Measurements from ENCODE around the gene MRC1. TPM values are rescaled to one million over a fixed set of nuclear protein-coding genes. Genes with fewer than 3 reads are reported as not detected.

Gene MRC1
- total and polyA plus RNA-seq, 2 experiments from 2014 or later, result not detected

DNA sequence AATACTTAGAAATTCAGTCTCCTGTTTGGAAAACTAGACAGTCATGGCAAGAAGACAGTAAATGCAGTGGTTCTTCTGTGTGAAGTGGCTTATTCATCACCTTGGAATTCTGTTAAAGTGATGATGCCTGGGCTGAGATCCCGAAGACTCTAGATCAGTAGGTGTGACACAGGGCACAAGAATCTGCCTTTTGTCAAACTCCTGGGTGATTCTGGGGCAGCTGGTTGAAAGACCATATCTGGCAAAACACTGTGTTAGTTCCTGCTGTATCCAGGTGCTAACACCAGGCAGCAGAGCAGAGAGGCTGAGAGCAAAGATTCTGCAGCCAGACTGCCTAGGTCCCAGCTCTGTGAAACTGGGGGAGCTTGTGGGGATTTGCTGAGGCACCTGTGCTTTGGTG, 26.5 kb downstream of the MRC1 start:
- no peaks in the 10 kb centered on the region for H3K36me3 Mint-ChIP-seq (ENCODE audit: low read depth)
- no peaks in the 10 kb centered on the region for H3K27me3 ChIP-seq (ENCODE audit: insufficient read depth)
- H3K4me1 ChIP-seq (ENCODE audit: insufficient read depth), result peaks cover 9% of the 10 kb centered on the region
- H3K4me2 ChIP-seq, result no peak overlapping the region
- no peaks in the 10 kb centered on the region for H3K79me2 ChIP-seq (replicated peaks; ENCODE audit: insufficient read depth)
- no peak overlapping the region; the same call in 1 of the 2 replicates for H3K27ac Mint-ChIP-seq
- peaks cover 6% of the 10 kb centered on the region for H3K27me3 Mint-ChIP-seq (ENCODE audit: insufficient read depth, low read depth, poor library complexity)
- TF ChIP-seq, protein P1, sequence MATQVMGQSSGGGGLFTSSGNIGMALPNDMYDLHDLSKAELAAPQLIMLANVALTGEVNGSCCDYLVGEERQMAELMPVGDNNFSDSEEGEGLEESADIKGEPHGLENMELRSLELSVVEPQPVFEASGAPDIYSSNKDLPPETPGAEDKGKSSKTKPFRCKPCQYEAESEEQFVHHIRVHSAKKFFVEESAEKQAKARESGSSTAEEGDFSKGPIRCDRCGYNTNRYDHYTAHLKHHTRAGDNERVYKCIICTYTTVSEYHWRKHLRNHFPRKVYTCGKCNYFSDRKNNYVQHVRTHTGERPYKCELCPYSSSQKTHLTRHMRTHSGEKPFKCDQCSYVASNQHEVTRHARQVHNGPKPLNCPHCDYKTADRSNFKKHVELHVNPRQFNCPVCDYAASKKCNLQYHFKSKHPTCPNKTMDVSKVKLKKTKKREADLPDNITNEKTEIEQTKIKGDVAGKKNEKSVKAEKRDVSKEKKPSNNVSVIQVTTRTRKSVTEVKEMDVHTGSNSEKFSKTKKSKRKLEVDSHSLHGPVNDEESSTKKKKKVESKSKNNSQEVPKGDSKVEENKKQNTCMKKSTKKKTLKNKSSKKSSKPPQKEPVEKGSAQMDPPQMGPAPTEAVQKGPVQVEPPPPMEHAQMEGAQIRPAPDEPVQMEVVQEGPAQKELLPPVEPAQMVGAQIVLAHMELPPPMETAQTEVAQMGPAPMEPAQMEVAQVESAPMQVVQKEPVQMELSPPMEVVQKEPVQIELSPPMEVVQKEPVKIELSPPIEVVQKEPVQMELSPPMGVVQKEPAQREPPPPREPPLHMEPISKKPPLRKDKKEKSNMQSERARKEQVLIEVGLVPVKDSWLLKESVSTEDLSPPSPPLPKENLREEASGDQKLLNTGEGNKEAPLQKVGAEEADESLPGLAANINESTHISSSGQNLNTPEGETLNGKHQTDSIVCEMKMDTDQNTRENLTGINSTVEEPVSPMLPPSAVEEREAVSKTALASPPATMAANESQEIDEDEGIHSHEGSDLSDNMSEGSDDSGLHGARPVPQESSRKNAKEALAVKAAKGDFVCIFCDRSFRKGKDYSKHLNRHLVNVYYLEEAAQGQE (IDR thresholded peaks at IDR 0.05; ENCODE audit: unreplicated experiment), result no peak
- no peak for TF ChIP-seq POLR2AphosphoS5 (IDR thresholded peaks at IDR 0.05; ENCODE audit: low read depth)
- H3K4me1 Mint-ChIP-seq, result peaks cover 5% of the 10 kb centered on the region; the same call in 2 of the 3 replicates
- H4K20me1 ChIP-seq (replicated peaks; ENCODE audit: insufficient read depth), result no peaks in the 10 kb centered on the region
- no peaks in the 10 kb centered on the region for H3K9me2 ChIP-seq (ENCODE audit: insufficient read depth)
- H3K9me3 Mint-ChIP-seq, result no peaks in the 10 kb centered on the region
- H3K27ac ChIP-seq (ENCODE audit: low read depth), result no peak overlapping the region
- no peak overlapping the region for H3K4me3 Mint-ChIP-seq
- no peak overlapping the region for H3K4me3 ChIP-seq
- ATAC-seq (peak; percentile 66), DNase-seq (ENCODE audit: low spot score) (peak; percentile 15)
- no peaks in the 10 kb centered on the region for H3K36me3 ChIP-seq (ENCODE audit: insufficient read depth)
- no peaks in the 10 kb centered on the region for H3F3A ChIP-seq (replicated peaks; ENCODE audit: low read depth)
- peak overlapping the region; percentile 32; the same call in 1 of the 2 replicates for H2AFZ ChIP-seq

DNA sequence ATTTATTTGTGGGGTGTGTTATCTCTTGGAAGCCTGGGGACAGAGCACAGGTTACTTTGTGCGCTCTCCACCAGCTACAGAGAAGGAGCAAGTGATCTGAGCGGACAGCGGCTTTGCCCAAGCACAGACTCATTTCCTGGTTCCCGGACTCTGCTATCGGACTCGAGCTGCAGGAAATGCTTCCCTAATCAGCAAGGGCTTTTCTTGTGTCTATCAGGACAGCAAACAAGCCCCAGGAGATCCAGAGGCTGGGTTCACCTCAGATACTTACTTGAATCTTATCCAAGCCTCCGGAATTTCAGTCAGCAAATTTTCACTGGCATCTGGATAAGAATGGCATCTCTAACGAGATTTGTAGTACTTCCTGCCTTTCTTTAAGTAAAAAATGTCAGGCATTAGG, 27.8 kb downstream of the MRC1 start:
- peak; percentile 50 for DNase-seq (ENCODE audit: low spot score)
- peak overlapping the region; percentile 63; the same call in 1 of the 2 replicates for H3K27ac Mint-ChIP-seq
- TF ChIP-seq STAT1 (IDR thresholded peaks at IDR 0.05; ENCODE audit: unreplicated experiment), result no peak
- TF ChIP-seq POLR2AphosphoS5 (IDR thresholded peaks at IDR 0.05; ENCODE audit: low read depth), result no peak
- TF ChIP-seq CTCF (conservative IDR thresholded peaks at IDR 0.05; ENCODE audit: low read depth in 2 of 2), result no peak
- TF ChIP-seq ZNF114 (CRISPR knock-in tag; IDR thresholded peaks at IDR 0.05), result no peak
- no peak for TF ChIP-seq ZNF331 (CRISPR knock-in tag; IDR thresholded peaks at IDR 0.05; ENCODE audit: low read depth)
- TF ChIP-seq EZH2 (IDR thresholded peaks at IDR 0.05; ENCODE audit: low read depth, unreplicated experiment), result no peak
- no peak for TF ChIP-seq EZH2phosphoT487 (IDR thresholded peaks at IDR 0.05; ENCODE audit: unreplicated experiment)
- TF ChIP-seq NANOG (IDR thresholded peaks at IDR 0.05; ENCODE audit: borderline replicate concordance), result no peak
- no peak for TF ChIP-seq JUNB (IDR thresholded peaks at IDR 0.05; ENCODE audit: unreplicated experiment)
- no peak for TF ChIP-seq ETS1 (IDR thresholded peaks at IDR 0.05)
- TF ChIP-seq CREB1 (CRISPR knock-in tag; IDR thresholded peaks at IDR 0.05; ENCODE audit: low read depth), result no peak
- TF ChIP-seq, protein P1 (IDR thresholded peaks at IDR 0.05; ENCODE audit: unreplicated experiment), result no peak

More for the DNA sequence above, 27.8 kb downstream of the MRC1 start:
- H3K4me2 ChIP-seq, result peak overlapping the region; percentile 44
- no peaks in the 10 kb centered on the region for H3K36me3 Mint-ChIP-seq (ENCODE audit: low read depth)
- no peak overlapping the region for H3K4me3 ChIP-seq
- no peaks in the 10 kb centered on the region for H3F3A ChIP-seq (replicated peaks; ENCODE audit: low read depth)
- H2AFZ ChIP-seq, result peak overlapping the region; percentile 39; the same call in 1 of the 2 replicates
- H3K27me3 ChIP-seq (ENCODE audit: insufficient read depth), result no peaks in the 10 kb centered on the region
- peaks cover 5% of the 10 kb centered on the region; the same call in 2 of the 3 replicates for H3K4me1 Mint-ChIP-seq
- no peaks in the 10 kb centered on the region for H3K79me2 ChIP-seq (replicated peaks; ENCODE audit: insufficient read depth)
- peaks cover 5% of the 10 kb centered on the region for H3K27me3 Mint-ChIP-seq (ENCODE audit: insufficient read depth, low read depth, poor library complexity)
- no peak overlapping the region for H3K27ac ChIP-seq (ENCODE audit: low read depth)
- no peaks in the 10 kb centered on the region for H3K9me2 ChIP-seq (ENCODE audit: insufficient read depth)
- no peak overlapping the region for H3K4me3 Mint-ChIP-seq
- H3K4me1 ChIP-seq (ENCODE audit: insufficient read depth), result peaks cover 9% of the 10 kb centered on the region
- peak; percentile 82 for ATAC-seq
- no peaks in the 10 kb centered on the region for H3K36me3 ChIP-seq (ENCODE audit: insufficient read depth)
- no peaks in the 10 kb centered on the region for H3K9me3 Mint-ChIP-seq
- H4K20me1 ChIP-seq (replicated peaks; ENCODE audit: insufficient read depth), result no peaks in the 10 kb centered on the region

Data from GM23338 (cell line).